HepG2 (cell line): ENCODE results near the gene C1orf115. TPM values are rescaled to one million over a fixed set of nuclear protein-coding genes. Genes with fewer than 3 reads are reported as not detected.

Source experiments
- CBFB ChIP-seq: sonication (generic); formaldehyde crosslinking; IDR thresholded peaks from 2 replicates; pipeline ENCODE4 v1.4.0; 2020; ENCODE audit warnings: missing genetic modification reagents
- DBP ChIP-seq: sonication (generic); formaldehyde crosslinking; IDR thresholded peaks from 2 replicates; pipeline ENCODE4 v1.4.0; 2020; ENCODE audit warnings: missing genetic modification reagents; ENCODE audit errors: not compliant biosample characterization
- FLYWCH1 ChIP-seq: sonication (generic); formaldehyde crosslinking; IDR thresholded peaks from 2 replicates; pipeline ENCODE4 v1.8.1; 2023; ENCODE audit warnings: mild to moderate bottlenecking, missing genetic modification reagents
- HDAC6 ChIP-seq: fragments of 200-600 bp; sonication (generic); IDR thresholded peaks from 2 replicates; pipeline ENCODE4 v1.7.0; 2017; ENCODE audit warnings: mild to moderate bottlenecking, antibody characterized with exemption, low read length, low read depth
- HNF1A ChIP-seq, 2 experiments: sonication (generic) in 1 of 2; formaldehyde crosslinking in 1 of 2; IDR thresholded peaks; 2 replicates each; pipeline versions ENCODE4 v1.4.0 to v1.6.1; 2016 to 2020; ENCODE audit warnings: borderline replicate concordance in 1 of 2, low read depth in 1 of 2, mild to moderate bottlenecking in 1 of 2, missing genetic modification reagents in 1 of 2
- KAT2B ChIP-seq: fragments of 150-350 bp; IDR thresholded peaks from 2 replicates; pipeline ENCODE4 v1.6.1; 2014; ENCODE audit warnings: low read depth, low read length, borderline replicate concordance
- LCORL ChIP-seq, 2 experiments: fragments of 450-650 bp in 1 of 2; sonication (generic) in 1 of 2; formaldehyde crosslinking in 1 of 2; IDR thresholded peaks; 2 replicates each; pipeline versions ENCODE4 v1.5.0 to v1.6.1; 2017 to 2020; ENCODE audit warnings: antibody characterized with exemption in 1 of 2, missing genetic modification reagents in 1 of 2
- MEIS2 ChIP-seq: sonication (generic); formaldehyde crosslinking; IDR thresholded peaks from 2 replicates; pipeline ENCODE4 v1.9.0; 2021; ENCODE audit warnings: mild to moderate bottlenecking, missing genetic modification reagents
- MXD3 ChIP-seq: IDR thresholded peaks from 2 replicates; pipeline ENCODE4 v1.6.1; 2016; ENCODE audit warnings: mild to moderate bottlenecking, missing biosample characterization, missing genetic modification reagents
- RCOR2 ChIP-seq: IDR thresholded peaks from 2 replicates; pipeline ENCODE4 v1.6.1; 2016; ENCODE audit warnings: missing biosample characterization, missing genetic modification reagents
- RFX1 ChIP-seq: fragments of 450-650 bp; IDR thresholded peaks from 2 replicates; pipeline ENCODE4 v1.6.1; 2017
- SP5 ChIP-seq: IDR thresholded peaks from 2 replicates; pipeline ENCODE4 v1.6.1; 2016; ENCODE audit warnings: low read depth, borderline replicate concordance
- TAF1 ChIP-seq: sonication (generic); formaldehyde crosslinking; IDR thresholded peaks from 2 replicates; pipeline ENCODE4 v1.4.0; 2020; ENCODE audit warnings: missing genetic modification reagents
- XBP1 ChIP-seq: sonication (generic); formaldehyde crosslinking; IDR thresholded peaks from 2 replicates; pipeline ENCODE4 v1.5.0; 2020; ENCODE audit warnings: missing genetic modification reagents
- ZNF30 ChIP-seq: sonication (generic); formaldehyde crosslinking; IDR thresholded peaks from 2 replicates; pipeline ENCODE4 v1.5.0; 2020; ENCODE audit warnings: mild to moderate bottlenecking, missing genetic modification reagents
- ZNF678 ChIP-seq: sonication (generic); formaldehyde crosslinking; IDR thresholded peaks from 2 replicates; pipeline ENCODE4 v1.4.0; 2020; ENCODE audit warnings: mild to moderate bottlenecking, missing genetic modification reagents
- ZNF720 ChIP-seq: sonication (generic); formaldehyde crosslinking; IDR thresholded peaks from 2 replicates; pipeline ENCODE4 v1.4.0; 2020; ENCODE audit warnings: missing genetic modification reagents
- ZNF790 ChIP-seq: sonication (generic); formaldehyde crosslinking; IDR thresholded peaks from 2 replicates; pipeline ENCODE4 v1.8.0; 2022; ENCODE audit warnings: missing genetic modification reagents, mild to moderate bottlenecking, borderline replicate concordance
- ZSCAN22 ChIP-seq: sonication (generic); formaldehyde crosslinking; IDR thresholded peaks from 2 replicates; pipeline ENCODE4 v1.4.0; 2020; ENCODE audit warnings: mild to moderate bottlenecking, missing genetic modification reagents
- polyA plus RNA-seq, 8 experiments: library from polyadenylated mRNA; depleted of rRNA in 3 of 8; stranded (reverse) in 7 of 8; unstranded in 1 of 8; fragments of >200 nt; fragmentation: Illumina TruSeq in 4 of 8; extraction: Trizol in 4 of 8; gene quantifications; 2 replicates each; pipeline versions ENCODE4 v1.2.1 to v1.2.3, GENCODE V29; 2011 to 2016; ENCODE audit warnings: low read depth in 4 of 8, missing spikeins in 1 of 8, mixed read lengths in 1 of 8; ENCODE audit not compliant: insufficient read depth in 1 of 8
- total RNA-seq, 5 experiments: library from RNA; depleted of rRNA; stranded (reverse); fragments of >200 nt; fragmentation: Illumina TruSeq; extraction: Trizol; gene quantifications; 2 replicates each; pipeline ENCODE4 v1.2.3, GENCODE V29; 2016; ENCODE audit warnings: low read depth in 1 of 5
- TF ChIP-seq, protein P1 (sequence below): sonication (generic); formaldehyde crosslinking; IDR thresholded peaks from 2 replicates; pipeline ENCODE4 v1.5.0; 2020; ENCODE audit warnings: missing genetic modification reagents

C1orf115 gene
- total and polyA plus RNA-seq, 2 of the 13 experiments (the other 11 are each of a cell fraction or from before 2014, with no cell fraction given), result 25.2 to 85.9 TPM

DNA sequence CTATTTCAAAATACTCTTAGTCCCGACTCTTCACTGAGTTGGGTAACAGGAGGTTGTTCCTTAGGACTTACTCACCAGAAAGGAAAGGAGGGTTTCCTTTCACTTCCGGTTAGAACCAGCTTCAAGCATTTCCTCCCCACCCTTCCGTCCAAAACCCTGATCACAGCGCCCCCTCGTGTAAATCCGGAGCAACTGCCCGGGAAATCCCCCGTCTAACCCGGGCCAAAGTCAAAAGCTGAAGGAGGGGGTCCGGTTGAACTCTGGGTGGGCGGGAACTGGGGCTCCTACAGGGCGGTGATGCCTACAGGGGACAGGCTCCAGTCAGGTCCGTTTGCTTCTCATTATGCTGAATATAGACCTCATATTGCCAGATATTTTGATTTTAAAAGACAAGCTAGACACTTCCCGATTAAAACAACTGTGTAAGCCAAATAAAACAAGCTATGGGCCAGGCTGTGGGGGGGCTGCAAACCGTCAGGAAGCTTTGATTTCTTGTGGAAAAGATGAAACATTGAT lies 43.0 kb downstream of the C1orf115 start (continued):
- no peak for TF ChIP-seq ZNF30 (CRISPR knock-in tag)
- no peak for TF ChIP-seq LCORL (IDR thresholded peaks at IDR 0.05)
- peak; percentile 78 for TF ChIP-seq LCORL (CRISPR knock-in tag; IDR thresholded peaks at IDR 0.05)
- no peak for TF ChIP-seq CBFB (CRISPR knock-in tag)
- no peak for TF ChIP-seq ZNF790 (CRISPR knock-in tag)
- no peak; the same call in 1 of the 2 replicates for TF ChIP-seq SP5 (CRISPR knock-in tag)
- no peak for TF ChIP-seq FLYWCH1 (CRISPR knock-in tag)
- TF ChIP-seq ZSCAN22, result no peak
- TF ChIP-seq DBP (CRISPR knock-in tag), result no peak
- TF ChIP-seq HNF1A (IDR thresholded peaks at IDR 0.05; ENCODE audit: low read depth), result no peak
- no peak for TF ChIP-seq HNF1A (CRISPR knock-in tag; IDR thresholded peaks at IDR 0.05; ENCODE audit: borderline replicate concordance)
- no peak for TF ChIP-seq ZNF678 (CRISPR knock-in tag)
- no peak for TF ChIP-seq KAT2B
- no peak; the same call in 1 of the 2 replicates for TF ChIP-seq TAF1 (CRISPR knock-in tag)
- no peak for TF ChIP-seq RFX1
- no peak for TF ChIP-seq HDAC6
- 0 out of 2 replicates have a peak, but pooled peaks have one; percentile 55 for TF ChIP-seq MEIS2 (CRISPR knock-in tag)
- TF ChIP-seq, protein P1, sequence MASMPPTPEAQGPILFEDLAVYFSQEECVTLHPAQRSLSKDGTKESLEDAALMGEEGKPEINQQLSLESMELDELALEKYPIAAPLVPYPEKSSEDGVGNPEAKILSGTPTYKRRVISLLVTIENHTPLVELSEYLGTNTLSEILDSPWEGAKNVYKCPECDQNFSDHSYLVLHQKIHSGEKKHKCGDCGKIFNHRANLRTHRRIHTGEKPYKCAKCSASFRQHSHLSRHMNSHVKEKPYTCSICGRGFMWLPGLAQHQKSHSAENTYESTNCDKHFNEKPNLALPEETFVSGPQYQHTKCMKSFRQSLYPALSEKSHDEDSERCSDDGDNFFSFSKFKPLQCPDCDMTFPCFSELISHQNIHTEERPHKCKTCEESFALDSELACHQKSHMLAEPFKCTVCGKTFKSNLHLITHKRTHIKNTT (CRISPR knock-in tag), result no peak
- no peak for TF ChIP-seq RCOR2 (CRISPR knock-in tag)
- no peak for TF ChIP-seq ZNF720
- TF ChIP-seq XBP1 (CRISPR knock-in tag), result no peak
- no peak; the same call in 1 of the 2 replicates for TF ChIP-seq MXD3 (CRISPR knock-in tag)
